Thyroid gland (tissue), 4 donors: ENCODE results near the gene UBE2A. TPM values are rescaled to one million over a fixed set of nuclear protein-coding genes. Genes with fewer than 3 reads are reported as not detected.

Experiments used
- DNase-seq, 2 donors: peaks; one replicate each; pipeline ENCODE4 v3.0.0-alpha.2; 2019
- H3K27ac ChIP-seq, 3 donors: fragments of 200-600 bp; sonication (generic); 1 replicate in 2 of 3; 2 replicates in 1 of 3; pipeline ENCODE4 v1.5.1; 2016 to 2019; ENCODE audit warnings: mild to moderate bottlenecking in 1 of 3, moderate library complexity in 1 of 3
- H3K27me3 ChIP-seq: fragments of 200-600 bp; sonication (generic); one replicate; pipeline ENCODE4 v1.5.1; 2019
- H3K36me3 ChIP-seq, 2 donors: fragments of 200-600 bp; sonication (generic); one replicate each; pipeline ENCODE4 v1.5.1; 2016 to 2019
- H3K4me1 ChIP-seq, 2 donors: fragments of 200-600 bp; sonication (generic); one replicate each; pipeline ENCODE4 v1.5.1; 2017 to 2019
- H3K4me3 ChIP-seq, 3 donors: fragments of 200-600 bp; sonication (generic); replicated peaks in 1 of 3; 1 replicate in 2 of 3; 2 replicates in 1 of 3; pipeline ENCODE4 v1.5.1; 2016; ENCODE audit warnings: mild to moderate bottlenecking in 1 of 3
- H3K9me3 ChIP-seq: fragments of 200-600 bp; sonication (generic); one replicate; pipeline ENCODE4 v1.5.1; 2017
- CTCF ChIP-seq, 6 experiments: fragments of 200-600 bp in 3 of 6; fragments of 450-650 bp in 3 of 6; sonication (generic) in 3 of 6; IDR thresholded peaks; one replicate each; pipeline ENCODE4 v1.5.1; 2016 to 2019; ENCODE audit warnings: antibody characterized with exemption in 6 of 6, mild to moderate bottlenecking in 2 of 6, inconsistent platforms in 1 of 6, moderate library complexity in 1 of 6
- POLR2A ChIP-seq, 2 donors: fragments of 450-650 bp; IDR thresholded peaks; one replicate each; pipeline ENCODE4 v1.6.1; 2017; ENCODE audit warnings: antibody characterized with exemption in 2 of 2, mild to moderate bottlenecking in 2 of 2, moderate library complexity in 1 of 2
- WGBS, 2 donors: methylation state at CpG; one replicate each; pipeline ENCODE4 v1.1.5; 2017; 5-methylcytosine and 5-hydroxymethylcytosine counted together
- intact Hi-C: fragments of 100-400 bp; cut with DNase I; formaldehyde crosslinking; loops from one replicate; pipeline ENCODE4 v1.15.1; 2023
- total RNA-seq, 4 donors: library from RNA; depleted of rRNA; stranded (reverse); fragments of >200 nt; gene quantifications; one replicate each; pipeline ENCODE4 v1.2.3, GENCODE V29; 2016

Gene UBE2A
- total RNA-seq, 4 donors from 2014 or later: 29.8 to 70.3 (median 41.3) TPM

- H3K36me3 ChIP-seq: no peaks in the 10 kb centered on the region
- H3K4me1 ChIP-seq: peaks cover 5 to 6% of the 10 kb centered on the region in 2 donors
- peak overlapping the region in 1 of 3 donors; percentile 59 for H3K4me3 ChIP-seq
- intact Hi-C loops: no loop called here
- no peaks in the 10 kb centered on the region for H3K27me3 ChIP-seq
- no peaks in the 10 kb centered on the region for H3K9me3 ChIP-seq
- DNase-seq: no peak
- 50 to 64% methylated on average over 3 of the region's 3 CpGs for WGBS, 2 donors
- peak overlapping the region in 2 of 3 donors; percentile 89 to 93 for H3K27ac ChIP-seq
- TF ChIP-seq POLR2A (IDR thresholded peaks at IDR 0.05): no peak
- no peak for TF ChIP-seq CTCF (IDR thresholded peaks at IDR 0.05)
Observed at GRCh38 chrX:119573222-119573621, 1.1 kb upstream of the UBE2A start.

GRCh38 chrX:119573840-119574393 lies 446 bp upstream of the UBE2A start:
- peaks cover 5 to 6% of the 10 kb centered on the region in 2 donors for H3K4me1 ChIP-seq
- H3K36me3 ChIP-seq: no peaks in the 10 kb centered on the region
- H3K27me3 ChIP-seq: no peaks in the 10 kb centered on the region
- TF ChIP-seq CTCF (IDR thresholded peaks at IDR 0.05): no peak
- TF ChIP-seq POLR2A (IDR thresholded peaks at IDR 0.05): no peak
- intact Hi-C loops: no loop called here
- 0 to 1% methylated on average over 30 of the region's 30 CpGs for WGBS, 2 donors
- H3K4me3 ChIP-seq: peak overlapping the region in 2 of 3 donors; percentile 52 to 59
- DNase-seq: peak; percentile 53 to 58
- peak overlapping the region; percentile 87 to 93 (median 89) for H3K27ac ChIP-seq
- H3K9me3 ChIP-seq: no peaks in the 10 kb centered on the region

GRCh38 chrX:119579414-119579813 lies 5.1 kb downstream of the UBE2A start:
- Histone ChIP-seq H3K9me3 (no peaks in the 10 kb centered on the region), H3K4me1 (peaks cover 4 to 6% of the 10 kb centered on the region in 2 donors), H3K4me3 (no peak overlapping the region), H3K27ac (no peak overlapping the region), H3K36me3 (no peaks in the 10 kb centered on the region), H3K27me3 (no peaks in the 10 kb centered on the region)
- TF ChIP-seq CTCF (IDR thresholded peaks at IDR 0.05) (no peak), POLR2A (IDR thresholded peaks at IDR 0.05) (no peak)
- no peak for DNase-seq
- intact Hi-C loops: no loop called here

GRCh38 chrX:119583431-119584059 lies 9.2 kb downstream of the UBE2A start:
- intact Hi-C loops: no loop called here
- no peaks in the 10 kb centered on the region for H3K36me3 ChIP-seq
- H3K27ac ChIP-seq: peak overlapping the region in 1 of 3 donors; percentile 25
- H3K27me3 ChIP-seq: no peaks in the 10 kb centered on the region
- no peak overlapping the region for H3K4me3 ChIP-seq
- H3K4me1 ChIP-seq: peaks cover 0 to 4% of the 10 kb centered on the region in 2 donors
- no peak for TF ChIP-seq CTCF (IDR thresholded peaks at IDR 0.05)
- TF ChIP-seq POLR2A (IDR thresholded peaks at IDR 0.05): no peak
- no peaks in the 10 kb centered on the region for H3K9me3 ChIP-seq
- WGBS, 2 donors: 12 to 31% methylated on average over 2 of the region's 2 CpGs
- DNase-seq: no peak

- TF ChIP-seq POLR2A (IDR thresholded peaks at IDR 0.05): no peak
- TF ChIP-seq CTCF (IDR thresholded peaks at IDR 0.05): no peak
- H3K9me3 ChIP-seq: no peaks in the 10 kb centered on the region
- H3K27ac ChIP-seq: no peak overlapping the region
- no peak for DNase-seq
- no peak overlapping the region for H3K4me3 ChIP-seq
- intact Hi-C loops: no loop called here
- 94 to 100% methylated on average over 5 of the region's 5 CpGs for WGBS, 2 donors
- H3K4me1 ChIP-seq: no peaks in the 10 kb centered on the region
- peaks cover 0 to 3% of the 10 kb centered on the region in 2 donors for H3K36me3 ChIP-seq
- no peaks in the 10 kb centered on the region for H3K27me3 ChIP-seq
Observed at GRCh38 chrX:119589810-119590209, 15.4 kb downstream of the UBE2A start.
